GM23338 (cell line): ENCODE data around the gene ESYT1.

Source experiments
- CREB1 ChIP-seq: fragments of 250-450 bp; sonication (Bioruptor Pico); IDR thresholded peaks from 2 replicates; pipeline ENCODE4 v1.5.0; 2020; ENCODE audit warnings: low read depth, mild to moderate bottlenecking, moderate library complexity
- EZH2 ChIP-seq: fragments of 200-600 bp; sonication (generic); IDR thresholded peaks from one replicate; pipeline ENCODE4 v1.8.0; 2017; ENCODE audit warnings: antibody characterized with exemption, mild to moderate bottlenecking, low read depth; ENCODE audit not compliant: unreplicated experiment
- EZH2phosphoT487 ChIP-seq: fragments of 200-600 bp; sonication (generic); IDR thresholded peaks from one replicate; pipeline ENCODE4 v1.8.1; 2018; ENCODE audit warnings: antibody characterized with exemption; ENCODE audit not compliant: unreplicated experiment
- NANOG ChIP-seq: IDR thresholded peaks from 2 replicates; pipeline ENCODE4 v1.6.1; 2016; ENCODE audit warnings: antibody characterized with exemption, borderline replicate concordance
- POLR2AphosphoS5 ChIP-seq: IDR thresholded peaks from 2 replicates; pipeline ENCODE4 v1.6.1; 2016; ENCODE audit warnings: antibody characterized with exemption, low read depth
- ZNF114 ChIP-seq: fragments of 250-450 bp; sonication (Bioruptor Pico); IDR thresholded peaks from 2 replicates; pipeline ENCODE4 v1.5.0; 2020; ENCODE audit warnings: mild to moderate bottlenecking, moderate library complexity
- ZNF331 ChIP-seq: fragments of 250-450 bp; sonication (Bioruptor Pico); IDR thresholded peaks from 2 replicates; pipeline ENCODE4 v1.5.0; 2020; ENCODE audit warnings: low read depth, mild to moderate bottlenecking, moderate library complexity
- TF ChIP-seq, protein P1 (sequence below), 2 experiments: fragments of 200-600 bp in 1 of 2; sonication (generic) in 1 of 2; conservative IDR thresholded peaks; 2 replicates each; pipeline versions ENCODE4 v1.5.1 to v1.6.1; 2016 to 2017; ENCODE audit warnings: antibody characterized with exemption in 2 of 2, low read depth in 2 of 2, mild to moderate bottlenecking in 2 of 2, moderate library complexity in 1 of 2
- TF ChIP-seq, protein P2 (sequence below): IDR thresholded peaks from one replicate; pipeline ENCODE4 v1.6.1; 2018; ENCODE audit warnings: antibody characterized with exemption; ENCODE audit not compliant: unreplicated experiment
- TF ChIP-seq, protein P3 (sequence below): IDR thresholded peaks from 2 replicates; pipeline ENCODE4 v1.6.1; 2016; ENCODE audit warnings: antibody characterized with exemption

DNA sequence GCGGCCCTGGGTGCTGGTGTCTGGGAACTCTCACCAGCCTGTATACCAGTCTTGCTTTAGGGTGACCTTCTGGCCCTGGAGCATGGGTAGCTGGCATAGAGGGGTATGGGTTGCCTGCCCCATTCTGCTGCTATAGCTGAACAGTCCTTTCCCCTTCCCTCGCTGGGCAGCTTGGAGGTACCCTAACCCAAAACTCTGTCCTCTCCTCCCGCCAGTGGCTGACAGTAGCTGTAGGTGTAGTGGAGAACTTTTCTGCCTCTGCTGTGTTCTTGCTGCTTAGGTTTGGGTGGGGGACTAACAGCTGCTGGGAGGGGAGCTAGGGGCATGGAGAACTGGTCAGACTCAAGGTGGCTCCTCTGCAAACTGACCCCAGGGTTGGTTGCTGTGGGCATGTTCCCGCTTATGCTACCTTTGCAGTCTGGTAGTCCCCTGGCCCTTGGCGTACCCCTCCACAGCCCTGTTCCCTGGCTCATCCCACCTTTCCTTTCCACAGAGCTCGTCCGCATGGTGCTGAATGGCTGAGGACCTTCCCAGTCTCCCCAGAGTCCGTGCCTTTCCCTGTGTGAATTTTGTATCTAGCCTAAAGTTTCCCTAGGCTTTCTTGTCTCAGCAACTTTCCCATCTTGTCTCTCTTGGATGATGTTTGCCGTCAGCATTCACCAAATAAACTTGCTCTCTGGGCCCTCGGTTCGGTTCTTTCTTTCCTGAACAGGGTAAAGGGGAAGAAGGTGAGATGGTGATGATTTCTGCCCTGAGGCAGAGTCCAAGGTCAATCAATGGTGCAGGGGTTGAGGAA, 33.0 kb downstream of the ESYT1 start:
- TF ChIP-seq, protein P1, sequence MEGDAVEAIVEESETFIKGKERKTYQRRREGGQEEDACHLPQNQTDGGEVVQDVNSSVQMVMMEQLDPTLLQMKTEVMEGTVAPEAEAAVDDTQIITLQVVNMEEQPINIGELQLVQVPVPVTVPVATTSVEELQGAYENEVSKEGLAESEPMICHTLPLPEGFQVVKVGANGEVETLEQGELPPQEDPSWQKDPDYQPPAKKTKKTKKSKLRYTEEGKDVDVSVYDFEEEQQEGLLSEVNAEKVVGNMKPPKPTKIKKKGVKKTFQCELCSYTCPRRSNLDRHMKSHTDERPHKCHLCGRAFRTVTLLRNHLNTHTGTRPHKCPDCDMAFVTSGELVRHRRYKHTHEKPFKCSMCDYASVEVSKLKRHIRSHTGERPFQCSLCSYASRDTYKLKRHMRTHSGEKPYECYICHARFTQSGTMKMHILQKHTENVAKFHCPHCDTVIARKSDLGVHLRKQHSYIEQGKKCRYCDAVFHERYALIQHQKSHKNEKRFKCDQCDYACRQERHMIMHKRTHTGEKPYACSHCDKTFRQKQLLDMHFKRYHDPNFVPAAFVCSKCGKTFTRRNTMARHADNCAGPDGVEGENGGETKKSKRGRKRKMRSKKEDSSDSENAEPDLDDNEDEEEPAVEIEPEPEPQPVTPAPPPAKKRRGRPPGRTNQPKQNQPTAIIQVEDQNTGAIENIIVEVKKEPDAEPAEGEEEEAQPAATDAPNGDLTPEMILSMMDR (conservative IDR thresholded peaks at IDR 0.05; ENCODE audit: low read depth in 2 of 2): no peak
- no peak for TF ChIP-seq EZH2
- TF ChIP-seq, protein P2, sequence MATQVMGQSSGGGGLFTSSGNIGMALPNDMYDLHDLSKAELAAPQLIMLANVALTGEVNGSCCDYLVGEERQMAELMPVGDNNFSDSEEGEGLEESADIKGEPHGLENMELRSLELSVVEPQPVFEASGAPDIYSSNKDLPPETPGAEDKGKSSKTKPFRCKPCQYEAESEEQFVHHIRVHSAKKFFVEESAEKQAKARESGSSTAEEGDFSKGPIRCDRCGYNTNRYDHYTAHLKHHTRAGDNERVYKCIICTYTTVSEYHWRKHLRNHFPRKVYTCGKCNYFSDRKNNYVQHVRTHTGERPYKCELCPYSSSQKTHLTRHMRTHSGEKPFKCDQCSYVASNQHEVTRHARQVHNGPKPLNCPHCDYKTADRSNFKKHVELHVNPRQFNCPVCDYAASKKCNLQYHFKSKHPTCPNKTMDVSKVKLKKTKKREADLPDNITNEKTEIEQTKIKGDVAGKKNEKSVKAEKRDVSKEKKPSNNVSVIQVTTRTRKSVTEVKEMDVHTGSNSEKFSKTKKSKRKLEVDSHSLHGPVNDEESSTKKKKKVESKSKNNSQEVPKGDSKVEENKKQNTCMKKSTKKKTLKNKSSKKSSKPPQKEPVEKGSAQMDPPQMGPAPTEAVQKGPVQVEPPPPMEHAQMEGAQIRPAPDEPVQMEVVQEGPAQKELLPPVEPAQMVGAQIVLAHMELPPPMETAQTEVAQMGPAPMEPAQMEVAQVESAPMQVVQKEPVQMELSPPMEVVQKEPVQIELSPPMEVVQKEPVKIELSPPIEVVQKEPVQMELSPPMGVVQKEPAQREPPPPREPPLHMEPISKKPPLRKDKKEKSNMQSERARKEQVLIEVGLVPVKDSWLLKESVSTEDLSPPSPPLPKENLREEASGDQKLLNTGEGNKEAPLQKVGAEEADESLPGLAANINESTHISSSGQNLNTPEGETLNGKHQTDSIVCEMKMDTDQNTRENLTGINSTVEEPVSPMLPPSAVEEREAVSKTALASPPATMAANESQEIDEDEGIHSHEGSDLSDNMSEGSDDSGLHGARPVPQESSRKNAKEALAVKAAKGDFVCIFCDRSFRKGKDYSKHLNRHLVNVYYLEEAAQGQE: no peak
- peak; percentile 8; the same call in 1 of the 2 replicates for TF ChIP-seq POLR2AphosphoS5
- no peak for TF ChIP-seq EZH2phosphoT487
- TF ChIP-seq ZNF114 (CRISPR knock-in tag): no peak
- TF ChIP-seq CREB1 (CRISPR knock-in tag): no peak
- TF ChIP-seq, protein P3, sequence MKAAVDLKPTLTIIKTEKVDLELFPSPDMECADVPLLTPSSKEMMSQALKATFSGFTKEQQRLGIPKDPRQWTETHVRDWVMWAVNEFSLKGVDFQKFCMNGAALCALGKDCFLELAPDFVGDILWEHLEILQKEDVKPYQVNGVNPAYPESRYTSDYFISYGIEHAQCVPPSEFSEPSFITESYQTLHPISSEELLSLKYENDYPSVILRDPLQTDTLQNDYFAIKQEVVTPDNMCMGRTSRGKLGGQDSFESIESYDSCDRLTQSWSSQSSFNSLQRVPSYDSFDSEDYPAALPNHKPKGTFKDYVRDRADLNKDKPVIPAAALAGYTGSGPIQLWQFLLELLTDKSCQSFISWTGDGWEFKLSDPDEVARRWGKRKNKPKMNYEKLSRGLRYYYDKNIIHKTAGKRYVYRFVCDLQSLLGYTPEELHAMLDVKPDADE: no peak
- TF ChIP-seq NANOG: no peak
- TF ChIP-seq ZNF331 (CRISPR knock-in tag): no peak
